Activated naive CD8-positive, alpha-beta T cell treated with anti-CD3 and anti-CD28 coated beads, Interleukin-2, amount 10 ng/mL, durations not matched to agents 7 days and 5 days (primary cell): Measurements from ENCODE around the gene RAB7A. TPM values are rescaled to one million over a fixed set of nuclear protein-coding genes. Genes with fewer than 3 reads are reported as not detected.
"Not testable (repeated sequence)": the region's sequence is repeated elsewhere in the genome, so short reads cannot be mapped to it uniquely, and the experiment has no call there.

Experiments used
- ATAC-seq: fragments of 150-1000 bp; cut with Tn5 transposase; one replicate; pipeline ENCODE4 v1.10.0; 2021; ENCODE audit warnings: low read depth, moderate library complexity
- POLR2A ChIA-PET: fragments of 350-600 bp; sonication (Branson Sonifier 250); formaldehyde crosslinking; loops from one replicate; lab custom pipeline; 2021; ENCODE audit warnings: antibody characterized with exemption; lab: Charles Lee
- DNase-seq: peaks from one replicate; pipeline ENCODE4 v3.0.0; 2021
- H3K27ac Mint-ChIP-seq: one replicate; pipeline ENCODE4 v1.8.0; 2022; ENCODE audit warnings: mild to moderate bottlenecking, mixed read lengths
- H3K27me3 Mint-ChIP-seq: one replicate; pipeline ENCODE4 v1.8.0; 2022; ENCODE audit warnings: mild to moderate bottlenecking, moderate library complexity, mixed read lengths
- H3K36me3 Mint-ChIP-seq: one replicate; pipeline ENCODE4 v1.8.0; 2021; ENCODE audit warnings: mild to moderate bottlenecking, mixed read lengths
- H3K4me1 Mint-ChIP-seq: one replicate; pipeline ENCODE4 v1.8.0; 2021; ENCODE audit warnings: mixed read lengths
- H3K4me3 Mint-ChIP-seq: one replicate; pipeline ENCODE4 v1.8.0; 2022; ENCODE audit warnings: mild to moderate bottlenecking, moderate library complexity, mixed read lengths
- H3K9me3 Mint-ChIP-seq: one replicate; pipeline ENCODE4 v1.8.0; 2021; ENCODE audit warnings: mixed read lengths
- total RNA-seq, 2 experiments: library from RNA; stranded (reverse); gene quantifications; one replicate each; pipeline ENCODE4 v1.2.3, GENCODE V29; 2021

Gene RAB7A
- total RNA-seq, 2 experiments from 2014 or later, result 197 to 199 TPM

- DNase-seq, H3K27me3 Mint-ChIP-seq, ATAC-seq, H3K9me3 Mint-ChIP-seq, POLR2A ChIA-PET, H3K27ac Mint-ChIP-seq, H3K4me3 Mint-ChIP-seq: not testable (repeated sequence)
- peaks cover 32% of the 10 kb centered on the region for H3K36me3 Mint-ChIP-seq
- H3K4me1 Mint-ChIP-seq, result peaks cover 31% of the 10 kb centered on the region
Observed at GRCh38 chr3:128773189-128773588, 47.2 kb downstream of the RAB7A start.

DNA sequence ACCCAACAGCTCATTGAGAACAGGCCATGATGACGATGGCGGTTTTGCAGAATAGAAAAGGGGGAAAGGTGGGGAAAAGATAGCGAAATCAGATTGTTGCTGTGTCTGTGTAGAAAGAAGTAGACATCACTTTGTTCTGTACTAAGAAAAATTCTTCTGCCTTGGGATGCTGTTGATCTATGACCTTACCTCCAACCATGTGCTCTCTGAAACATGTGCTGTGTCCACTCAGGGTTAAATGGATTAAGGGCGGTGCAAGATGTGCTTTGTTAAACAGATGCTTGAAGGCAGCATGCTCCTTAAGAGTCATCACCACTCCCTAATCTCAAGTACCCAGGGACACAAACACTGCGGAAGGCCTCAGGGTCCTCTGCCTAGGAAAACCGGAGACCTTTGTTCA, 47.6 kb downstream of the RAB7A start:
- DNase-seq, H3K9me3 Mint-ChIP-seq, H3K27me3 Mint-ChIP-seq, H3K27ac Mint-ChIP-seq, ATAC-seq, H3K4me3 Mint-ChIP-seq, POLR2A ChIA-PET: not testable (repeated sequence)
- H3K4me1 Mint-ChIP-seq, result peaks cover 29% of the 10 kb centered on the region
- peaks cover 32% of the 10 kb centered on the region for H3K36me3 Mint-ChIP-seq

GRCh38 chr3:128775241-128775640, 49.3 kb downstream of the RAB7A start:
- peaks cover 30% of the 10 kb centered on the region for H3K36me3 Mint-ChIP-seq
- ATAC-seq (no peak), DNase-seq (no peak)
- no peak overlapping the region for H3K27ac Mint-ChIP-seq
- no peak overlapping the region for H3K4me3 Mint-ChIP-seq
- POLR2A ChIA-PET, result no interaction called here
- peaks cover 2% of the 10 kb centered on the region for H3K9me3 Mint-ChIP-seq
- peaks cover 35% of the 10 kb centered on the region for H3K4me1 Mint-ChIP-seq
- H3K27me3 Mint-ChIP-seq, result no peaks in the 10 kb centered on the region

GRCh38 chr3:128775906-128776542, 50.0 kb downstream of the RAB7A start:
- peaks cover 2% of the 10 kb centered on the region for H3K9me3 Mint-ChIP-seq

DNA sequence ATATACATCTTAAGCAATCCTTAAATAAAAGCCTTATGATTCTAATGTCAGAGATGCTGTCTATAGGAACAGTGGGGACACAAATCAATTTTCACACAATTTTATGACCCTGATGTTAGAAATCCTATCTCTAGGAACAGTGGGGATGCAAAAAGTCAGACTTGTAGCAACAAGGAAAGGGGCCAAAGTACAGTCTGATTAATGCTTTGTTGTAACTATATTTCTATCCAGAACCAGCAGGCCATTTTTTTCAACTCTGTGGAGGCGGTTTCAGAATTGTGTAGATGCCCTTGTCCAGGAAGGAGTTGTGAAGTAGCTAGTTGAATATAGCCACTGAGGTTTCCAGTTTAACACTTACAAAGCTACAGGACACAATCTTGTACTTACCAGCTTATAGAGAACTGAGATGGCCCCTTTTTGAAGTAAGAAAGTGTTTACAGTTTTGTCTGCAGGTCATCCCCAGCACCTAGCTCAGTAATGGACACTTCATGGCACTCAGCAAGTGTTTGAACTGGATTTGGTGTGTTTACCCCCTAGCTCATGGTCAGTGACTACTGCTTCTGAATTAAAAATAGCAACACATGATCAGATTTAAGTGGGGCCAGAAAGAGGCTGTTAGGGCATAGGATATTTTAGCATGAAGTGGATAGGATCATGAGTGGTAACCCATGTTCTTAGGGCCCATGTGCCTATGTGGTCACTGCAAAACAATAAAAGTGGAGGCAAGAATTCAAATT, 54.3 kb downstream of the RAB7A start:
- POLR2A ChIA-PET, result no interaction called here
- no peak overlapping the region for H3K4me3 Mint-ChIP-seq
- no peaks in the 10 kb centered on the region for H3K27me3 Mint-ChIP-seq
- no peaks in the 10 kb centered on the region for H3K9me3 Mint-ChIP-seq
- H3K27ac Mint-ChIP-seq, result peak overlapping the region; percentile 6
- peaks cover 12% of the 10 kb centered on the region for H3K36me3 Mint-ChIP-seq
- ATAC-seq (no peak), DNase-seq (no peak)
- peaks cover 43% of the 10 kb centered on the region for H3K4me1 Mint-ChIP-seq

More at GRCh38 chr3:128775906-128776542, 50.0 kb downstream of the RAB7A start:
- ATAC-seq, result no peak
- Mint-ChIP-seq H3K27ac (no peak overlapping the region), H3K36me3 (peaks cover 26% of the 10 kb centered on the region), H3K4me3 (no peak overlapping the region), H3K4me1 (peaks cover 33% of the 10 kb centered on the region), H3K27me3 (no peaks in the 10 kb centered on the region)
- DNase-seq, result no peak
- POLR2A ChIA-PET, result no interaction called here

DNA sequence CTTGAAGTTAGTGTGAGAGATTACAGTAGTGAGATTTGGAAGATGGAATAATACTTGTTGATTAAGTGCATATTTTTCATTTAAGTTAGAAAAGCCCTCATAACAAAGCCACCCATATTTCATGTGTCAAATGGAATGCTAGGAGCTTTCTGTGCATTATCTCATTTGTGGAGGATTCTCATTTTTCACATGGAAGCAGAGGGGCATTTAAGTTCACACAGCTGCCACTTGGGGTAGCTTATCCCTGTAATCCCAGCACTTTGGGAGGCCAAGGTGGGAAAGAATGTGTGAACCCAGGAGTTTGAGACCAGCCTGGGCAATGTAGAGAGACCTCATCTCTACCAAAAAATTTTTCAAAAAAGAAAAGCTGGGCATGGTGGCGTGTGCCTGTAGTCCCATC, 55.2 kb downstream of the RAB7A start:
- POLR2A ChIA-PET, result no interaction called here
- Mint-ChIP-seq H3K27ac (no peak overlapping the region), H3K4me3 (no peak overlapping the region), H3K4me1 (peaks cover 44% of the 10 kb centered on the region), H3K9me3 (no peaks in the 10 kb centered on the region), H3K36me3 (peaks cover 7% of the 10 kb centered on the region), H3K27me3 (no peaks in the 10 kb centered on the region)
- ATAC-seq (no peak), DNase-seq (no peak)

DNA sequence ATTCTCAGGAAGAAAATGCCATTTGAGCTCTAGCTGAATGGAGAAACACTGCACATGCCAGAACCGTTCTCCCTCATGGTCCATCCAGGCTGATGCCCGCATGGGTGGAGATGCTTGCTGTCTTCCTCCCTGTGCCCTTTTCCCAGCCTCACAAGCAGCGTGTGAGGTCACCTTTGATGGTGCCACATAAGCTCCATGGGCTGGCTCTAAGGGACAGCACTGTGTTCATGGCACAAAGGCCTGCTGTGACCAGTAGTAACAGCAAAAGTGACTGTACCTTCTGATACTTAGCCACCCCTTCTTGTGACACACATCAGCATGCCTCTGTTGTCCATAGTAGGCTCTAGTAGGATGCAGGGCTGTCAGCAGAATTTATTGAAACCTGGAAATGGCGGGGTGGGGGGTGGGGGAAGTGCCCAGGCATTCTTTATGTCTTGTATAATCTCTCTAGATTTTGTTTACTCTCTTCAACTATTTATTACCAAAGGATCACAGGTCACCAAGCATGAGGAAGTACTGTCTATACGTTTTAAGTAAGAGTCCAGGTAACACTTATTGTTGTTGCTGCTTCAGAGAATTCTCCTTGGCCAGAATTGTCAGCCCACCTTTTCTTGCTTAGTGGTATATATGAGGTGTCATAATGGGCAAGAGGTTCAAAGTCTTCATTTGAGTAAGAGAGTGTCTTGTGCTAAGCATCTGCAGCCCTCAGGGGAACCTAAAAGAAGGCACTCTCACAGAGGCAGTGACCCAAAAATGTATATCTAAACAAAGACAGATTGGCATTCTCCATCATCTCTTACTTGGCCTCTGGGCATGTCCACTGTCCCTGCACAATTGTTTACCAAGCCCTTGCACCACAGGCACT, 56.5 kb downstream of the RAB7A start:
- POLR2A ChIA-PET, result no interaction called here

GRCh38 chr3:128783774-128784173, 57.8 kb downstream of the RAB7A start:
- peaks cover under 1% of the 10 kb centered on the region for H3K36me3 Mint-ChIP-seq
- ATAC-seq, result no peak
- H3K27ac Mint-ChIP-seq, result no peak overlapping the region
- POLR2A ChIA-PET, result interaction anchor here (0.6 kb wide), 1 partner anchor 27 kb away, joined by 5 read pairs; no protein-coding TSS in a partner anchor
- peaks cover 60% of the 10 kb centered on the region for H3K4me1 Mint-ChIP-seq
- H3K9me3 Mint-ChIP-seq, result no peaks in the 10 kb centered on the region
- no peak for DNase-seq
- no peaks in the 10 kb centered on the region for H3K27me3 Mint-ChIP-seq
- no peak overlapping the region for H3K4me3 Mint-ChIP-seq

More for the DNA sequence above, 56.5 kb downstream of the RAB7A start:
- no peak overlapping the region for H3K4me3 Mint-ChIP-seq
- H3K36me3 Mint-ChIP-seq, result peaks cover 3% of the 10 kb centered on the region
- H3K27ac Mint-ChIP-seq, result no peak overlapping the region
- H3K27me3 Mint-ChIP-seq, result no peaks in the 10 kb centered on the region
- peaks cover 53% of the 10 kb centered on the region for H3K4me1 Mint-ChIP-seq
- no peak for DNase-seq
- H3K9me3 Mint-ChIP-seq, result no peaks in the 10 kb centered on the region
- no peak for ATAC-seq

- Mint-ChIP-seq H3K36me3 (no peaks in the 10 kb centered on the region), H3K4me1 (peaks cover 58% of the 10 kb centered on the region), H3K9me3 (no peaks in the 10 kb centered on the region), H3K4me3 (no peak overlapping the region), H3K27ac (peak overlapping the region; percentile 0), H3K27me3 (no peaks in the 10 kb centered on the region)
- ATAC-seq, result peak; percentile 51
- POLR2A ChIA-PET, result interaction anchor here (0.6 kb wide), 1 partner anchor 26 kb away, joined by 5 read pairs; no protein-coding TSS in a partner anchor
- DNase-seq, result no peak
Observed at GRCh38 chr3:128784232-128784631, 58.2 kb downstream of the RAB7A start.

- ATAC-seq, result no peak
- no peaks in the 10 kb centered on the region for H3K9me3 Mint-ChIP-seq
- POLR2A ChIA-PET, result interaction anchor here (0.7 kb wide), 1 partner anchor 142 kb away, joined by 3 read pairs; no protein-coding TSS in a partner anchor
Observed at GRCh38 chr3:128784843-128785242, 58.9 kb downstream of the RAB7A start.

DNA sequence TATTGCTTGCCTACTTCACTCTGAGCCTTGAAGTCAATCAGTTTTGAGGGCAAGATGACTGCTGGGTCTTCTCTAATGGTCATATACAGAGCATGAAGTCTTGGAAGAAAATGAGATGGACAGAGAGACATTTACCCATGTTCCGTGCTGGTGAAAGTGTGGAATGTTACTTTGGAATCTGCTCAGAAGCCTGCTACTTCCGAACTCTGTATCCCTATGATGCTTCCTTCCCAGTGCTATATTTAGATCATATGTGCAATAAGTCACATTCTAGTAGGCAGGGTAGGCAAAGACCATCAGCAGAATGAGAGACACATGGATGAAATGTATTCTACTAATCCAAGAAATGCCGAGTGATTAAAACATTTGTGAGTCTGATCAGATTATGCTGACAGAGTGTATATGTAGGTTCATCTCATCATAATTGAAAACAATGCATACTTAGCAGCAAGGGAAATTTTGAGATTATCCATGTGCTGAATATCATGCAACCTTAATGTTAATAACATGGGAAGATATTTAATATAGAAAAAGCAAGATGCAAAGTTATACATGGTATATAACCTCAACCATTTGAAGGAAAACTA, 60.5 kb downstream of the RAB7A start:
- ATAC-seq (no peak), DNase-seq (no peak)
- no peaks in the 10 kb centered on the region for H3K9me3 Mint-ChIP-seq
- H3K36me3 Mint-ChIP-seq, result peaks cover under 1% of the 10 kb centered on the region
- POLR2A ChIA-PET, result interaction anchor here (1.2 kb wide), 1 partner anchor 59 kb away, joined by 5 read pairs; no protein-coding TSS in a partner anchor
- H3K4me1 Mint-ChIP-seq, result peaks cover 63% of the 10 kb centered on the region
- peak overlapping the region; percentile 99 for H3K27ac Mint-ChIP-seq
- H3K27me3 Mint-ChIP-seq, result no peaks in the 10 kb centered on the region
- H3K4me3 Mint-ChIP-seq, result no peak overlapping the region

More at GRCh38 chr3:128784843-128785242, 58.9 kb downstream of the RAB7A start:
- DNase-seq, result no peak
- no peak overlapping the region for H3K4me3 Mint-ChIP-seq
- H3K36me3 Mint-ChIP-seq, result no peaks in the 10 kb centered on the region
- no peak overlapping the region for H3K27ac Mint-ChIP-seq
- H3K4me1 Mint-ChIP-seq, result peaks cover 57% of the 10 kb centered on the region
- H3K27me3 Mint-ChIP-seq, result no peaks in the 10 kb centered on the region

DNA sequence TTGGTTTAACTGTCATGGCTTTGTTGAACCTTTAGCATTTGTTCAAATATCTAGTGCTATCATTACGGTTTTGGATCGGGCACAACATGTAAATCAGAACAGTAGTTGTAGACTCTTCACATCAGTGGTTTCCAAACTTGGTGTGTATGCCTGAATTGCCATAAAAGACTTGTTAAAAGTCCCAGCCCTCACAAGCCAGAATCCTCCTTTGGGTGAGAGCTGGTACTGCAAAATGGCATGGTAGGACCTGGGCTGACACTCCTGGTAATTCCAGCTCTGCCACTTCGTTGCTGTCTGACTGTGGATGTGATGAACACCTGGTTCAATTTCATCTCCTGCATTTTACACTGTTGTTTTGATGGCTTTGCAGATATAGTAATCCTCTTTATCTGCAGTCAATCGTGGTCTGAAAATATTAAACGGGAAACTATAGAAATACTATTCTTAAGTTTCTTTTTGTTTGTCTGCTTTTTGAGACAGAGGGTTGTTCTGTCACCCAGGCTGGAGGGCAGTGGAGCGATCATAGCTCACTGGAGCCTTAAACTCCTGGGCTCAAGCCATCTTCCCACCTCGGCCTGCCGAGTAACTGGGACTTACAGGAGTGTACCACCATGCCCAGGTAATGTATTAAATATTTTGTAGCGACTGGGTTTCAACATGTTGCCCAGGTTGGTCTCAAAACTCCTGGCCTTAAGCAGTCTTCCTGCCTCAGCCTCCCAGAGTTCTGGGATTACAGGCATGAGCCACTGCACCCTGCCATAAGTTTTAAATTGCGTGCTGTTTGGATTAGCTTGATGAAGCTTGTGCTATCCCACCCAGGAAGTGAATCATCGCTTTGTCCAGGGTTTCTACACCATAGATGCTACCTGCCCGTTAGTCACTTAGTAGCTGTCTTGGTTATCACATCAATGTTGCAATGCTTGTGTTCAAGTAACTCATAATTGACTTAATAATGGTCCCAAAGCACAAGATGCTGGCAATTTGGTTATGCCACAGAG, 61.6 kb downstream of the RAB7A start:
- Mint-ChIP-seq H3K9me3 (no peaks in the 10 kb centered on the region), H3K4me3 (peak overlapping the region; percentile 92), H3K36me3 (peaks cover 3% of the 10 kb centered on the region), H3K27ac (peak overlapping the region; percentile 99), H3K27me3 (no peaks in the 10 kb centered on the region), H3K4me1 (peaks cover 68% of the 10 kb centered on the region)
- POLR2A ChIA-PET, result interaction anchor here (0.5 to 2.8 kb wide), 13 partner anchors 12 to 462 kb away, joined by 3 to 19 read pairs (median 4); partner anchors contain the start of genes ACAD9 and COPG1
- ATAC-seq (peak; percentile 57), DNase-seq (no peak)
